GM18520 (cell line): ENCODE measurements around the gene EPHA7.

Experiments
- ATAC-seq: cut with Tn5 transposase; IDR thresholded peaks from one replicate; pipeline ENCODE4 v1.9.1; 2021; ENCODE audit not compliant: unreplicated experiment

Gene EPHA7

GRCh38 chr6:93419304-93420162, at the start of gene EPHA7:
TSS of gene EPHA7 (minus strand) at chr6:93419559. CDS start at chr6:93419341, 218 bp downstream.
- ATAC-seq, result peak; percentile 96

DNA sequence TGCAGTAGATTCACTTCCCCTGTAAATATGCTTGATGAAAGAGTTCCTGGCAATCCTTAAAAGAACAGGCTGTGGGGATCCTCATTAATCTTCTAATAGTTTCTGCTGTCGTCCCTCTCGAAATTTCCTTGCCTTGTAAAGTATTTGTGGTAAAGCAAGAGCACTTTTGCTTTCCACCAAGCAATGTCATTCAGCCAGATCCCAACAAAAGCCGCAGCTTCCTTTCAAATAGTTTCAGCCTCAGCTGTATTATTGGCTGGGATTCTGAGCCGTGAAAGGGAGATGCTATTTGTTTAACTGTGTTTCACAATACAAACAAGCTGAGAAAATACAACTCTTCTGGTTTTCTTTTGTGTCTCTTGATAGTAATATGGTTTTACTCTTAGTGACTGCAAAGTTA, 48.9 kb upstream of the EPHA7 start:
- no peak for ATAC-seq

DNA sequence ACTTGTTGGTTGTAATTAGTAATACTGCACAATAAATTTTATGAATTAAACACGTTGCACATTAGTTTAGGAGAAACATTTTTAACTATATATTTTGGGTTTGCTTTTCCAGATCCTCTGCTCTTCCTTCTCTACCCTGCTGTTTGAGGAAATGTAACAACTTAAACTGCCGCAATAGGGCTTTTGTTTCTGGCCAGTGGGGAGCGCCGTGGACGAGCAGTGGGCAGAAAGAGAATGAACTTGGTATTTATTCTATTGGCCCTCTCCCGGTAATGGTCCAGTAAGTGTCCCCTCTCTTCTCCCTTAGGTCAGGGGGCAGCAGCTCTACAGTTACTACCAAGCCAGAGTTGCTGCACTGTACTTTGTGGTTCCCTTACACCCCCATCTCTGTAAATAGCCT, 35.2 kb upstream of the EPHA7 start:
- no peak for ATAC-seq

DNA sequence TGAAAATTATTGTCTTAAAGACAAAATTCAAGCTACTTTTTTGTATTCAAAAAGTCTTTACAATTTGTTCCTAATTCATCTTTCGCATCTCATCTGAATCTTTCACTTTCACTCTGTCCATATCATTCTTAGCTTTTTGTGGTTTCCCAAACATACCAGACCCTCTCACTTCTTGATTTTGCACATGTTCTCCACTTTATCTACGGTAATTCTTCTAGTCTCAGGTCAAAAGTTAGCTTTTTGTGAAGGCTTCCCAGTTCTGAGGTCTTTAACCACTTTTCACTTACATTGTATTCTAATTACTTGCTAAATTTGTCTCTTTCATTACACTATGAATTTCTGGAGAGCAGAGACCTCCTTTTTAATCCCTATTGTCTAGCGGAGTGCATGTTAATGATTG, 34.6 kb upstream of the EPHA7 start:
- ATAC-seq, result no peak

GRCh38 chr6:93447874-93448273, 28.5 kb upstream of the EPHA7 start:
- no peak for ATAC-seq

GRCh38 chr6:93437491-93437890, 18.1 kb upstream of the EPHA7 start:
- ATAC-seq, result no peak

DNA sequence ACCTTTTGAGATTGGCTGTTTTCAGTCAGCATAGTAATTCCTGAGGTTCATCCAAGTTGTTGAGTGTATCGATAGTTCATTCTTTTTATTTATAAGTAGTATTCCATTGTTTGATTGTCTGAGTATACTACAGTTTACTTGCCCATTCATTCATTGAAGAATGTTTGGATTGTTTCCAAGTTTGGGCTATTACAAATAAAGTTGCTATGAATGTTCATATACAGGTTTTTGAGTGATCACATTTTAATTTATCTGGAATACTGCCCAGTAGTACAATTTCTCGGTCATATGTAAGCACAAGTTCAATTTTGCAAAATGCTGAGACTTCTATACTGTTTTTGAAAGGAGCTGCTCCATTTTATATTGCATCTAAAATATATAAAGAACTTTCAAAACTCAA, 14.2 kb upstream of the EPHA7 start:
- no peak for ATAC-seq

DNA sequence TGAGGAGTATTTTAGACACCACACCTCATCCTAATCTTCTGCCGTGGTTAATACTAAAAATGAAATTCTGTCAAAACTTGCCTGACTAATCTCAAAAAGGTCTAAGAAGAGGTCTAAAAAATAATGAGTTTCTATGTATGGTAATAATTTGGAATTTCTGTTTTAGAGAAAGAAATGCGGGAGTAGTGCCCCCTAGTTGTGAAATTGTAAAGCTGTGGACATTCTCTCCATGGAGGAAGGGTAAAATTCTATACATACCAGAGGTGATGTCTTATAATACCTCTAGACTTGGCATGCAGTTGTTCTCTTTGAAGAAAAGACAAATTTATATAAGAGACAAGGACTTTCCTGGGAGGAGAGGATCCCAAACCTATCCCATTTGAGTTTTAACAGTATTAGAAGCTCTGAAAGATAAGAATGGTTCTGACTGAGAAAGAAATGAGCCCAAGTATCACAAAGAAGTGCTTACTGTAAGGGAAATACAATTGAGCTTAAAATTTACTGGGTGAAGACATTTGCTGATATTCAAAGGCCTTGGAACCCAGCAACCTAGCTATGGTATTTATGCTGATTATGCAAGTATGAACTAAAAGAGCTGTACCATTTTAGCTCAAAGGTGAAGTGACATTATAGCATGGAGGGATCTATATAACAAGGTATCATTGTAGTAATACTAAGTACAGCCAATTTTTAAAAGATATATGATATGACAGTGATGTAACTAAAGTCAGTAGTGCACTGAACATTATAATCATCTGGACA, 5.1 kb upstream of the EPHA7 start:
- no peak for ATAC-seq

- no peak for ATAC-seq
Measured at GRCh38 chr6:93423542-93423941, 4.2 kb upstream of the EPHA7 start.

DNA sequence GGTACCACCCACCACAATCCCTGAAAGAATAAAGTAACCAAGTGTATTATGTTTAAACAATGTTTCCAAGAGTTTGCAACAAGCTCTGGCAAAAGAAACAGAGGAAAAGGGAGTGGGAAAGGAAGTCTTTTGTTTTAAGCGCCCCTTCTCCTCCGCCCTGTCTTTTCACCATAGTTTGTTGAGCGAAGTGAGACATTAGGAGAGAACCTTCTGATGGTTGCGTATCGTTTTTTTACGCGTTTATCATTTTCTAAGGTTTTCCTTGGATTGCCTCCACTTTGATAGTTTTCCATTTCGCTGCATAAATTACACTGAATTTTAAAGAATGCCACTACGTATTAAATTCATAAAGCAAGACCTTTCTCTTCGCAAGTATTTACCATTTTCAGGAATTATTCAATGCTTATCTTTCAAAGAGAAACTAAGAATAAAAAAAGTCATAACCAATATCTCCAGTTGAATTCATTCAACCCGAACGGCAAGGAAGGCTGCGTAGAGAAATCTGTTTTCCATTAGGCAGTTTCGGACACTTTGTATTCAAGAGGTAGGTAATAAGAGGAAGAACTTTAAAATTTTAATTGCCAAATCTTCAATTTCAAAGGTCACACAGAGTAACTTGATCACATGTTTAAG, 920 bp upstream of the EPHA7 start:
- ATAC-seq, result no peak

DNA sequence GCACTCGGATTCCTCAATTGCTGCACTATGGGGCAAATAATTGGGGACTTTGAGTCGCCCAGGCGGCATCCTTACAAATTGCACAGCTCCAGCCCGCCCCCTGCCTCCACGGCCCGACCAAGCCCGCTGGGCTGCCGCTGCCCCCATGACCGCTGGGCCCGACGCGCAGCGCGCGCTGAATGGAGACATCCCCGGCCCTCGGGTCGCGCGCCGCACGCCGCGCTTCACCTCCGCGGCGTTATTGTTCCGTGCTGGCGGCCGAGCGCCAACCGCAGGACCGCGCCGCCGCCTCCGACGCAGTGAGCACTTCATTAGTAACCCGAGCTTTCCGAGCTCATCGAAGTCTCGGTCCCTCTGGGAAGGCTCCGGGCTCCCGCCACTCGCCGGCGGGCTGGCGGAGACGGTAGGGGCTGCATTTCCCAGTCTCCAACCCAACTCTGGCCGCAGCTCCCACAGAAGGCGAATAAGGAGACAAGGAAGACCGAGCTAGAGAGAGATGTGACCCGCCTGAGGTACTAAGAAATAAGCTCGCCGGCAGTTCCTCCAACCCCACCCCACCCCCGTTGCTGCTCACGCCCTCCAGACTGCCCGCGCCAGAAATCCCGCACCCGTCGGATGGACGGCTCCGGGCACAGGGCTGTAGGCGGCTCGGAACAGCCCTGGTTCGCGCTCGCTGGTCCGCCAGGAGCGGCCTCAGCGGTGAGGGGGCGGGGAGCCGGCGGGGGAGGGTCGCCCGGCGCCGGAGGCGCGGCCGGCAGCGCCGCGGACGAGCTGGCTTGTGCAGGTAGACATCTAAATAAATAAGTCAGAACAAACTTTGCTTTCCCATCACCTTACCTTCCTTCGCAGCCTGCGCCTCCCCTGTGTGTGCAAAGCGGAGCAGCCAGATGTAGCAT, 703 bp downstream of the EPHA7 start:
- ATAC-seq, result no peak

- ATAC-seq, result no peak
Measured at GRCh38 chr6:93418033-93418407, 1.3 kb downstream of the EPHA7 start.

DNA sequence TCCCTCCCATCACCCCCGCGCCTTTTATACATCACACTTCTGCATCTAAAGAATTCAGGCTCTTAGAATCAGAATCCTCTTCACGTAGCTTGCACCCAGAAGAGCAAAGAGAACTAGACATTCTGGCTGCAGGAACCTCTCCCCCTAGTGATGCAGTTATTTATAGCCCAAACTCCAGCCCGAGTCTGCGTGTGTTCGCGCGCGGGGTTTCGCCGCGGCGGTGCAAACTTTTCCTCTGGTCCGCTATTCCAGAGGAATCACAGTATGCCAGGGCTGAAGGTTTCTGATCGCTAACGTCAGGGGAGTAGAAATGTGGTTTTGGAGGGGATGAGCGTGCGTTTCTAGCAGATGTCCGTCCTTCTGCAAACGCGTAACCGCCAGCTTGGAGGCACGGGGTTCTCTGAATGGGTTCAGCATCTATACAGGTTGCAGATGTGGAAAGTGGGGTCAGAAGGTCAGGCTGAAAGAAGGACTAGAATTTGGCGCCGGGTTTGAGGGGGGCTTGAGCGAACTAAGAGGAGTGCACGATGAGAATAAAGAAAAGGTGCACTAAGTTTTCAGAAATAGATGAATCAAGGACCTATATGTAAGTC, 1.8 kb downstream of the EPHA7 start:
- no peak for ATAC-seq

- no peak for ATAC-seq
Measured at GRCh38 chr6:93416571-93417420, 2.6 kb downstream of the EPHA7 start.

- ATAC-seq, result no peak
Measured at GRCh38 chr6:93413190-93413589, 6.2 kb downstream of the EPHA7 start.

- no peak for ATAC-seq
Measured at GRCh38 chr6:93412452-93412851, 6.9 kb downstream of the EPHA7 start.

DNA sequence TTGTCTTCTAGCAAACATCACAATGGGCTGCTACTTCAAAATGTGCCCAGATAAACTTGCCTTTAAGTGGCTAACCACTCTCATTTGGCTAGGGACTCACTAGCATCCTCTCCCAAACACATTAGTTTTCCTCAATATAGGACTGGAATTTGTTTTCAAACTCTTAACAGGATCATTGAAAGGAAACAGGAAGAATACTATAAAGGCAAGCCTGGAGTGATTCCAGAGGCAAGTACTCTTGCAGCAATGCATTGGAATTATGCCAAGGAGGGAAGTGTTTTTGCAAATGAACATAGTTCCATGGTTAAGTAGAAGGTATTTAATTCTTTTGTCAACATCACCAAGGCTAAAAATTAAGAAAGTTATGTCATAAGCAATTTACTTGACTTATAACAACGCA, 12.2 kb downstream of the EPHA7 start:
- no peak for ATAC-seq

GRCh38 chr6:93403390-93403789, 16.0 kb downstream of the EPHA7 start:
- no peak for ATAC-seq

- no peak for ATAC-seq
Measured at GRCh38 chr6:93398723-93399122, 20.6 kb downstream of the EPHA7 start.

DNA sequence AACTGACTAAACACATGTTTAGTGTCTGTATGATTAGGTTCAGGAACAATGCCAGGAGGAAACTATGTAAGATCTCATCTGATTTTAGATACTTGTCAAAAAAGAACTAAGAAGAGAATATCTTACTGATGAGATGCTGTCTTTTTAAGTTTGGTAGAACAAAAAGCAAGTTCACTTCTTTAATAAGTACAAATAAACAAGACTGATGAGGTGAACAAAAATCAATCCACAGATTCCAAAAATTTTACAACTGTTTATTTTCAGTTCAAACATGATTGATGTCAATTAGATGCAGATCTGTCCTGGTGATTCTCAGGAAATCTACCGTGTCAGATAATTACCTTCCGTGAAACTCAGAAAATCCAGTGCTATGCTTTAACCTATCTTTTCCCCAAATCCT, 24.9 kb downstream of the EPHA7 start:
- ATAC-seq, result no peak
